Mammary epithelial cell (primary cell): Measurements from ENCODE around the gene MSI1.

Source experiments
- CTCF ChIP-seq, 2 donors: IDR thresholded peaks in 1 of 2; conservative IDR thresholded peaks in 1 of 2; 2 replicates each; pipeline ENCODE4 v1.5.1; 2011 to 2012; ENCODE audit warnings: inconsistent platforms in 2 of 2, low read length in 2 of 2, mild to moderate bottlenecking in 2 of 2, control low read depth in 1 of 2, low read depth in 1 of 2; ENCODE audit not compliant: insufficient read depth in 1 of 2; ENCODE audit errors: extremely low read depth in 1 of 2
- EZH2 ChIP-seq: IDR thresholded peaks from 2 replicates; pipeline ENCODE4 v1.6.1; 2012; ENCODE audit warnings: low read length, inconsistent platforms, borderline replicate concordance

- no peak for TF ChIP-seq CTCF (conservative IDR thresholded peaks at IDR 0.05 in 1 of 2, IDR thresholded peaks at IDR 0.05 in 1 of 2; ENCODE audit: extremely low read depth in 1 of 2, insufficient read depth in 1 of 2, low read depth in 1 of 2, low read length in 2 of 2)
- TF ChIP-seq EZH2, result no peak
Observed at GRCh38 chr12:120361506-120362208, 7.3 kb downstream of the MSI1 start.
